Measurements from ENCODE around the gene FOXC1. TPM values are rescaled to one million over a fixed set of nuclear protein-coding genes. Genes with fewer than 3 reads are reported as not detected.

The FOXC1 gene
- total and polyA plus RNA-seq, 2 of the 13 experiments (the other 11 are each of a cell fraction or from before 2014, with no cell fraction given) = 0.44 to 0.55 TPM

GRCh38 chr6:1634081-1634480 lies 24.4 kb downstream of the FOXC1 start (continued):
- TF ChIP-seq ZNF512 (CRISPR knock-in tag; IDR thresholded peaks at IDR 0.05) (no peak), ZNF225 (CRISPR knock-in tag; IDR thresholded peaks at IDR 0.05) (no peak), XRCC5 (optimal IDR thresholded peaks at IDR 0.05; ENCODE audit: low read length) (no peak), TEF (CRISPR knock-in tag; IDR thresholded peaks at IDR 0.05) (no peak)

GRCh38 chr6:1635305-1636010 lies 25.7 kb downstream of the FOXC1 start:
- no peak overlapping the region for H2AFZ ChIP-seq (ENCODE audit: low read length)
- no peak overlapping the region for H3K4me2 ChIP-seq (ENCODE audit: low read depth, low read length)
- H3K4me3 ChIP-seq (replicated peaks in 1 of 3; ENCODE audit: insufficient read depth in 1 of 3, low read depth in 2 of 3, low read length in 3 of 3) = no peak overlapping the region
- DNase-seq (ENCODE audit: low spot score) (no peak), ATAC-seq (no peak), FAIRE-seq (no peak)
- H3K27me3 ChIP-seq (ENCODE audit: control insufficient read depth in 1 of 2, insufficient read depth in 2 of 2, low read length in 2 of 2) = no peaks in the 10 kb centered on the region
- H4K20me1 ChIP-seq (ENCODE audit: insufficient read depth, low read length) = no peaks in the 10 kb centered on the region; the same call in 1 of the 2 replicates
- TF ChIP-seq ZNF121 (CRISPR knock-in tag; IDR thresholded peaks at IDR 0.05) (no peak), ZNF652 (CRISPR knock-in tag; IDR thresholded peaks at IDR 0.05; ENCODE audit: borderline replicate concordance, low read depth) (peak; percentile 69; the same call in 1 of the 2 replicates)
- H3K79me2 ChIP-seq (ENCODE audit: insufficient read depth, low read length) = no peaks in the 10 kb centered on the region
- H3K27ac ChIP-seq (ENCODE audit: extremely low read length, insufficient read depth, low read length) = no peak overlapping the region
- POLR2A ChIA-PET = no interaction called here
- H3K9ac ChIP-seq (ENCODE audit: insufficient read depth, low read depth, low read length) = no peak overlapping the region
- in situ Hi-C loops (cut with HindIII; ENCODE audit: extremely low pct_ligation_motif_present, low pct_unique_long_range_greater_than_20kb) = no loop called here
- intact Hi-C loops (cut with micrococcal nuclease; ENCODE audit: unreplicated experiment) = no loop called here
- 93% methylated on average over 23 of the region's 23 CpGs for WGBS (ENCODE audit: low lambda C conversion rate)
- CTCF ChIA-PET (ENCODE audit: low intra/inter-chr PET ratio, low total read pairs) = no interaction called here
- H3K36me3 ChIP-seq (replicated peaks in 1 of 2; ENCODE audit: control insufficient read depth in 1 of 2, insufficient read depth in 2 of 2, low read length in 2 of 2) = peaks cover 3 to 37% of the 10 kb centered on the region in 2 experiments; a peak in 4 of 5 replicates
- H3K9me3 ChIP-seq (ENCODE audit: low read length) = no peaks in the 10 kb centered on the region
- no peaks in the 10 kb centered on the region for H3K4me1 ChIP-seq (ENCODE audit: insufficient read depth, low read length)
- BruUV-seq (replicated peaks) = no TSS peak

Measured in HepG2 (cell line).